NCI-H774 (cell line): ENCODE results near the gene DIS3L.
"Not testable (repeated sequence)": the region's sequence is repeated elsewhere in the genome, so short reads cannot be mapped to it uniquely, and the experiment has no call there.

ENCODE experiments used
- DNase-seq: peaks from one replicate; lab custom pipeline; 2025; lab: John Stamatoyannopoulos, UW

The DIS3L gene

DNA sequence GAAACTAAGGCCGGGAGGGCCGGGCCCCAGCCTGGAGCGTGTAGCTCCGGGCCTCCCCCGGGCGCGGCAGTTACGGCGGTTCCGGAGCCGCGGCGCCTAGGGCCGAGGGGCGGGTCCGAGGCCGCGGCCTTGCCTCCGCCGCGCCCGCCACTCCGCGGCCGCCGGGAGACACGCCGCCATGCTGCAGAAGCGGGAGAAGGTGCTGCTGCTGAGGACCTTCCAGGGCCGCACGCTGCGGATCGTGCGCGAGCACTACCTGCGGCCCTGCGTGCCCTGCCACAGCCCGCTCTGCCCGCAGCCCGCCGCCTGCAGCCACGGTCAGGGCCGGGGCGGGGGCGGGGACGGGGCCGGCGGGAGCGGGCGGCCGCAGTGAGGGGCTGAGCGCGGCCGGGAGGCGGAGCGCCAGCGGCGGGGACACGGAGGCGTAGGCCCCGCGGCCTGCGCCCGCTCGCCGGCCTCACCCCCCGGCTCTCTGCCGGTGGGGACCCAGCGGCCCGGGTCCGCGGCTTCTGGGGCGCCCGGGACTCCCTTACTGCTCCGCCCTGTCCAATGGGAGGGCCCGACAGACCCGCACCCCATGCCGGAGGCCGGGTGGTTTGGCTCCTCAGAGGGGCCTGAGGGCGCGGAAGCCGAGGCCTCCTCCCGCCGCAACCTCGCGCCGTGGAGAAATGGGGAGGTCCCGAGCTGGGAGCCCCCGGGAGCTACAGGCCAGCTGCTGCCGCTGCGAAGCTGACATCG, at the start of gene DIS3L:
TSS of gene DIS3L (plus strand) at position 150 of the 738 bp plus-strand sequence. CDS start at position 179, 29 bp downstream.
- peak; percentile 68 for DNase-seq

DNA sequence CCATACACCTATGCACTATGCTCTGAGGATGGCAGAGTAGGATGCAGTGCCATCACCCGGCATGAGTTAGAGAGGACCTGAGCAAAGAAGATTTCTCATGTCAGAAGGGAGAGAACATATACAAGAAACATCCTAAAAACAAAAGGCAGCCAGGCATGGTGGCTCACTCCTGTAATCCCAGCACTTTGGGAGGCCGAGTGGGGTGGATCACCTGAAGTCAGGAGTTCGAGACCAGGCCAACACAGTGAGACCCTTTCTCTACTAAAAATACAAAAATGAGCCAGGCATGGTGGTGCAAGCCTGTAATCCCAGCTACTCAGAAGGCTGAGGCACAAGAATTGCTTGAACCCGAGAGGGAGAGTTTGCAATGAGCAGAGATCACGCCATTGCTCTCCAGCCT, 47.5 kb upstream of the DIS3L start:
- DNase-seq, result not testable (repeated sequence)

DNA sequence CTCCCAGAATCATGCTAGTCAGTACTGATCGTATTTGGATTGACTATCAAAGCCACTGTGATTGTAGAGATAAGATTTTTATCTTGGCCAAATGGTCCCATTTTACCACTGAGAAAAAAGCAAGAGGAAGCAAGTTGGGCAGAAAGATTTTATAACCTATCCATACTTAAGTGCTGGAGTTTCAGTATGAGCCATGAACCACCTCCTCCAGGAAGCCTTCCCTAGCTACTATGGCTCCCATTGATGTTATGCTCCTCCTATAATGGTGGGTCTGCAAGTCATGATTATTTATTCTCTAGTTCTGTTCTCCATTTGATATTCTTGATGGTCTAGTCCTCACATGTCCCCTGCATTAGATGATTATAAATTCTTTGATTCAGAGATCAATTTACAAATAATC, 46.4 kb upstream of the DIS3L start:
- no peak for DNase-seq

DNA sequence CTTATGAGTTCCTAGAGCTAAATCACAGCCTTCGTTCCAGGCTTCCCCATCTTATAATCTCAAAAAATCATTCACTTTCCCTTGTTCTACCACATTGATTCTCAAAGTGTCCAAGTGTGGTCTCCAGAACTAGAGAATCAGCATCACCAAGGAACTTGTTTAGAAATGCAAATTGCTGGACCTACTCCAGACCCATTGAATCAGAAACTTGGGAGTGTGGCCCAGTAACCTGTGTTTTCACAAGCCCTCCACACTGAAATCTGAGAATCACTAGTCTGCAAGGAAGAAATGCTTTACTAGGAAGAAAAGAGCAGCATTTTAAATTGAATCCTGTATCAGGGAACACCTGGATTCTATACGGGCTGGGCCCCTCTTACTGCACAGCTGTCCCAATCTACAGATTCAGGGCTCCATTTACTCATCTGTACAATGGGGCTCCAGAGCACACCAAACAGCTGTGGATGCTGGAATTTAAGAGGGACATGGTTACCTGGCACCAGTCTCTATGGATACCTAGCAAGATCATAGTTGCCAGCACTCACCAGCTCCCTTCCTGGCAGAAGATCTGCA, 43.7 kb upstream of the DIS3L start:
- no peak for DNase-seq

DNA sequence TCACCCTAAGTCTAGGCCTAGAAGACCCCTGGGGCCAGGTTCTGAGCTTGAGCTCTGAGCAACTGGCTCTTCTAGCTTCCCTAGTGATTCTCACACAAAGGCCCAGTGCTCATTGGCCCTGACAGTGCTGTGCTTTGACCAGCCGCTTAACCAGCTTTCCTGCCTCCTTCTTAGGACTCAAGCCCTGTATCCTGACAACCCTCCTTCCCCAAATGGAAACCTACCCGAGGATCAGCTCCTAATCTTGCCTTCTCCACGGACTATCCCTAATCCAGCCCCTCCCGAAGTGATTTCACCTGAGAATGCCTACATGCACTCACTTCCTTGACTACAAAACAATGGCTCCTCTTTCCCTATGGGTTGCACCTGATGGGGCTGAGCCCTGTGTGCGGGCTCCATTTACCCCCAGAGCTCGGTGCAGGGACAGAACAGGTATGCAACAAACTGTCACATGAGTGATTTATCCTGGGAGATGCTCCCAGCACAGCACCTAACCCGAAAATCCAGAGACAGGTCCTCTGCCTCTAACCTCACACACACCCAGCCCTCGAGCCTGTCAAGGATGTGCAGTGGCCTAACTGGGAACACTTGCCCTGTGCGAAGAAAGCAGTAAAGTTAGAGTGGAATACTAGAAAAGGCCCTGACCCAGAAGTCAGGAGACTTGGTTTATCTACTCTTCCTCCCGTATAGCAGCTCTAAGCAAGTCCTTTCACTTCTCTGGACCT, 42.1 kb upstream of the DIS3L start:
- no peak for DNase-seq

DNA sequence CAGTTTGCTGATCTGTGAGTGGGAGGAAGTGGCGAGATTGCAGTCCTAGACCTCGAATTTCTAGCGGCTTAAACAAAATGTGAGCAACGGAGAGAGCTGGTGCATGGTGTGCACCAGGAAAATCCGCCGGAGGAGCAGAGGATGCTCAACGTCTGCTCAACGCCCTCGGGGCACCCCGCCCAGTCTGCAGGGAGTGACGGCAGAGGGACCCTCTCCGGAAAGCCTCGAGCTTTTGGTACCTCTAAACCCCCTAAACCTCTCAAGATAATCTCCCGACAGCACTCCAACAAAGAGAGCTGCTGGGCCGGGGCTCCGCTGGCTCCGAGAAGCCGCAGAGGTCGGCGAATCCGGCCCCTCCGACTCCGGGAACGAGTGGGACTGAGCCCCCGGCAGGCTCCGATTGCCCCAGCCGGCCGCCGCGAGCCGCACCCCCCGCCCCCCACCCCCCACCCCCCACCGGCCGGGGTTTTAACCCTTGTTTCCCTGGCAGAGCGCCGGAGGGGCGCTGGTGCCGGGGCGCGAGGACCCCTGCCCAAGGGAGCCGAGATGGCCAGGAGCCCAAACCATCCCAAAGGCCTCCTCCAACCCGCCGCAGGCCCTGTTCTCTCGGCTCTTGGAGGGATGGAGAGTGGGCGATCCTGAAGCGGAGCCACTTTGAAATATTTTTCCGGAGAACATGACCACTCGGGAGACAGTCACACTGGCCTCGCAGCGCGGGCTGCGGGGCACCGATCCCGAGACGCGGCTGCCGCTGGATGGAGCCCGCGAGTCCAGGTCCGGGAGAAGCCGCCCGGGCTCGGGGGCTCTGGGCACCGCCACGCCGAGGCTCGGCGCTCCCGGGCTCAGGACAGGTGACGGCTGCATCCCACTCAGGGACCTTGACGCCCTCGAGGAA, 41.3 kb upstream of the DIS3L start:
- peak; percentile 15 for DNase-seq

DNA sequence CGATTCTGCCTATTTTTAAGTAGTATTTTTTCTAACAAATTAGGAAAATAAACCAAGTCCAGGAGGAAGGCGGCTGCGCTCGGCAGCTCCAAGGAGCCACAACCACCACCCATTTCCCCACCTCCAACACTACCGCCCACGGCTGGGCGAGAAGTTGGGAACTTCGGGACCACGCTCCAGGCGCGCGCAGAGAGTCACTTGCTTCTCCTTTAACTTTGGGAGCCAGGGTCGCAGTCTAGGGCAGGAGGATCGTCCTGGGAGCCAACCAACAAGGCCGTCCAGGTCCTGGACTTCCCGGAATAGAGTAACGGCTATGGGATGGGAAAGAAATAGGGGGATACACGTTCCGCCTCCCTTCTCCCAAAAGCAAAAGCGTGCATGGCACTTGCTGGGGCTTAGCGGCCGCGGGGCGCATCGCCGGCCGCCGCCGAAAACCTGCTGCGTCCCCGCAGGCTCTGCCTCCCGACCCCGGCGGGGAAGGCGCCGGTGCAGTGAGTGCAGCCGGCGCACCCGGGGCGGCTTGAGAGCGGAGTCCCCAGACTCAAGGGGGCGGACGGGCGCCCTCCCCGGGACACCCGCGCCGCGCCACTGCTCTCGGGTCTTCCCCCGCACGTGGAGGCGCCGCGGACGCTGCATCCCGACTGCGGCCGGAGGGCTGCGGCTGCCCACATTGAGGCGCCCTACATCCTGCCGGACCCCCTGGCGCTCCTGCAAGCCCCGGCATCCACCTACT, 40.5 kb upstream of the DIS3L start:
- DNase-seq, result no peak

DNA sequence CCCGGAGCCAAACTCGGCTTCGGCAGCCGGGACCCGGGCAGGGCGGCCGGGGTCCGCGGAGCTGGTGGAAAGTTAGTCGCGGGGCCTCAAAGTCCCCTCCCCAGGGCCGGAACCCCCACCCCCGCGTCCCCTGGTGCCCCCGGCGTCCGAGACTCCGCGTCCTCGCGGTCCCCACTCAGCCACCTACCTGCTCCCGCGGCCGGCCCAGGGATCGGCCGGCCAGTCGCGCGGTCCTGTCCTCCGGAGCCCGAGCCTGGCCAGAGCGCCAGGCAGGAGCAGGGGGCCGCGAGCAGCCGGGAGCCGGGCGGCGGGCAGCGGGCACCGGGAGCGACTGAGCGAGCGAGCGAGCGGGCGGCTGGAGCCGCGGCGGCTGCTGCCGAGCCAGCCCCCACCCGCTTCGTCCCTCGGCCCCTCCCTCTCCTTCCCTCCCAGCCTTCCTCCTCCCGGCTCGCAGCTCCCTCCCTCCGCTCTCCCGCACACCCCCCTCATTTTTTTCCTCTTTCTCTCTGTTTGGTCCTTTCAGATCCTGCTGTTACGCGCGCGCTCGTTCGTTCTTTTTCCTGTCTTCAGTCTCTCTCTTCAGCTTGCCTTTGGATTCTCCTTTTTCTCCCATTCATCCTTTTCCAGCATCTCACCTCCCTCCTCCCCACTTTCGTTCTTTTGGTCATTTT, 39.8 kb upstream of the DIS3L start, which contains the start of gene MEGF11:
TSS of gene MEGF11 (minus strand) at position 333 of the 671 bp plus-strand sequence. CDS start 125,347 bp downstream, outside the sequence.
- peak; percentile 6 for DNase-seq

DNA sequence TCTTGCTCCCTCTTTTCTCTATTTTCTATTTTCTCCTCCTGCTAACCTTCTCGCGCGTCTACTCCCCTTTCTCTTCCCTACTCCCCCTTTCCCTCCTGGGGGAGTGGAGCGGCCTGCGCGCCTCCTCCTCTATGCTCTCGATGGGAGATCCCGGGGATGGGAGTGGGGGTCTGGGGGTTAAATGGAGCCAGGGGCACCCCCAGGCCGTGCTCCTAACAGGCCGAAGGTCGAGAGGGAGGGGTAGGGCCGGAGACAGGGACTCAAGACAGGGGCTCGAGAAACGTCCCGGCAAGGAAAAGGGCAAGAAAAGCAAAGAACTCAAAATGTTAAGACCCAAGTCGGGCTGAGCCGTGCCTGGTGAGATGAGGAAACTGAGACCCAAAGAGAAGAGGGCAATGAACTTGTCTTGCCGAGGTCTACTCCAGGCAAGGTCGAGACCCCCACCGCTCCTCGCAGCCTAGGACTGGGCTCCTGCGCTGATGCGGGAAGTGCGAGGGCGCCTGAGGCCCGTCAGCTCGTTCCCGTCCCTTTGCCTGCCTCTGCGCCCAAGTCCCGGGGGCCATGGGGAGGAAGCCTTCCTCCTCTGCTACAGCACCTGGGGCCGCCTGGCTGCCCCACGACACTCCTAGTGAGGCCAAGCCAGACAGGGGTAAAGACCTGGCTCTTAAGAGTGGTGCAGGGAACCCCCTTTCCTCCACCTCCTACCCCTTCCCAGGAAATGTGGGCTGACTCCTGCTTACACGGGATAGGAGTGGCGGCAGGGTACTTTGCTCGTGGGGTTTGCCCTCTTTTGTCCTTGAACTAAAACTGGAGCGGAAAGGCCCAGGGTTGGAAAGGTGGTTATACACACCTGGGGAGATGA, 39.0 kb upstream of the DIS3L start:
- no peak for DNase-seq

DNA sequence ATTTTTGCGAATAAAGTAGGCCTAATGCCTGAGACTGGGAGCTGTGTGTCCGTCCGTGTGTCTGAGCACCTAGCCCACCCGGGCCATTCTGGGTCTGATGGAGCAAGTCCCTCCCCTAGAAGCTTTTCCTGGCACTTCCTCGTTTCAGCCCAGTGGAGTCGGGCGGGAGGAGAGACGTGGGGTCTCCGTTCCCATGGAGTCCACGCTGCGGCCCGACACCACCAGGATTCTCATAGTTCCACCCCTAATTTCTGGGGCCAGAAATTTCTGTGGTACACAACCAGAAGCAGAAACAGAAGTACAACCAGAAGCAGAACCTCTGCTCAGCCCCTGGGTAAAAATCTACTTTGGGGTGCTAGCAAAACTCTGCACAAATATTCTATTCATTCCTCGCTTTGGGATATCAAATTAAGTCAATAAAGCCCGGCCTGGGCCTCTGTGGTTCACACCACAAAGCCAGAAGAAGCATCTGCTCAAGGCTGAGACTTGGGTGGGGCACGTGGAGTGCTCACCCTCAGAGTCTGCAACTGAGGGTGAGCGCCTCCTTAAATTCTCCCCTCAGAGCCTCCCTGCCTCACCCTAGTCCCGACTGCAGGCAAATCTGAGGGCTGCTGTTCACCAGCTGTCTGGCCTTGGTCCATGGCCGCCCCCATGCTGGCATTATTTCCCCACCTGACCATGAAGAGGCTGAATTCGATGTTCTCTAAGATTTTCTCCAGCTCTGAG, 38.3 kb upstream of the DIS3L start:
- no peak for DNase-seq

DNA sequence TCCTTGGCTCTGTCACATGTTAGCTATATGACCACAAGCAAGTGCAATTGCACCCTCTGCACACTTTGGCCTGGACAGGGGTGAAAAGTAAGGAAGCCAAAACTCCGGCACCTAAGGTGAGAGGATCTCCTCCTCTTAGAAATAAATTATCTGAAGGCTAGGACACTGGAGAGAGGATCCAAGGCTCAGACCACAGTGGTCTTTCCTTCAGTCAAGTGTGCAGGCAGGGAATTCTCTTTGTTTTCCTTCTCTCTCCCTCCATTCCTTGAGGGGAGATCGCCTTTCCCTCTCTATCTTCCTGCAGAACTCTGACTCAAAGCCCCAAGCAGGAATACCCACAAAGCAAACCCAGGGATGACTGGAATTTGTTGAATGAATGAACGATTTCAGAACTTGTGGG, 36.7 kb upstream of the DIS3L start:
- DNase-seq, result no peak

DNA sequence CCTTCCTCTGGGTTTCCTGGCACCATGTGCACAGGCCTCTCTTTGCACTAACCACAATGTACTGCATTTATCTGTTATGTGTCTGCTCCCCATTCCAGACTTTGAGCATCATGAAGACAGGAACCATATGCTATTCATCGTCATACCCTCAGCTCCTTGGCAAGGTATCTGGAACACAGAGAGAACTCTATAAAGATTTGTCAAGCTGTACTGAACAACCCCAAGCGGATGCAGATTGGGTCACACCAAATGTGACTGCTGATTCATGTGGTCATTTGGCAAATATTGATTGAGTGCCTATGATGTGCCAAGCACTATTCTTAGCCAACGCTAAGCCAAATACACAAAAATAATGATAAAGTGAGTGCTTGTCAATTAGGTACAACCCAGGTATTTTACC, 32.3 kb upstream of the DIS3L start:
- peak; percentile 3 for DNase-seq

DNA sequence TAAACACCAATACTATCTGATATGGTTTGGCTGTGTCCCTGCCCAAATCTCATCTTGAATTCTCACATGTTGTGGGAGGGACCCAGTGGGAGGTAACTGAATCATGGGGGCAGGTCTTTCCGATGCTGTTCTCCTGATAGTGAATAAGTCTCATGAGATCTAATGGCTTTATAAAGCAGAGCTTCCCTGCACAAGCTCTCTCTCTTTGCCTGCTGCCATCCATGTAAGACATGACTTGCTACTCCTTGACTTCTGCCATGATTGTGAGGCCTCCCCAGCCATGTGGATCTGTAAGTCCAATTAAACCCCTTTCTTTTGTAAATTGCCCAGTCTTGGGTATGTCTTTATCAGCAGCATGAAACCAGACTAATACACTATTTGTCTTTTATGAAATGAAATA, 30.5 kb upstream of the DIS3L start:
- DNase-seq, result not testable (repeated sequence)

DNA sequence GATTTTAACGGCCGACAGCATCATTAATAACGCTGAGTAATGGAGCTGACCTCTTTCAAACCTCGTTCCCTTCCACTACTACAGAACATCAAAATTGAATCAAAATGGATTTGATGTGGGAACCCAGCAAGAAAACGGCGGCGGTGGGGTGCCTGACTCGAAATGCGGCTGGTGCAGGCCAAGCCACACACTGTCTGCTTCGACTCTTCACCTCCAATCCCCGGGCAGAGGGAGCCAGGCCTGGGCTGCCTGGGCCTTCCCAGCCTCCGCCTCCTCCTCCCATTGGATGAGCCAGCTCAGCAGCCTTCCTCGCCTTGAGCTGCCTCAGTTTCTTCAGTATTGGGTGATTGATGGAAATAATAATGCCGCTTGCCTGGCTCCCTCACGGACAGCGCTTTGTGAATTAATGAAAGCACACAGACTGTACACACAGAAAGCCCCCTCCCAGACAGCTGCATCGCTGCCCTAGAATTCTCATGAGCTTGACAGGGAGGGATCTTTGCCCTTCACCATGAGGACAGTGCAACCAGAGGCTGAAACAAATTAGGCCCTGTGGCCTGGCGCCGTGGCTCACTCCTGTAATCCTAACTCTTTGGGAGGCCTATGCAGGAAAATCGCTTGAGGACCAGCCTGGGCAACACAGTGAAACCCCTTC, 28.4 kb upstream of the DIS3L start:
- no peak for DNase-seq

DNA sequence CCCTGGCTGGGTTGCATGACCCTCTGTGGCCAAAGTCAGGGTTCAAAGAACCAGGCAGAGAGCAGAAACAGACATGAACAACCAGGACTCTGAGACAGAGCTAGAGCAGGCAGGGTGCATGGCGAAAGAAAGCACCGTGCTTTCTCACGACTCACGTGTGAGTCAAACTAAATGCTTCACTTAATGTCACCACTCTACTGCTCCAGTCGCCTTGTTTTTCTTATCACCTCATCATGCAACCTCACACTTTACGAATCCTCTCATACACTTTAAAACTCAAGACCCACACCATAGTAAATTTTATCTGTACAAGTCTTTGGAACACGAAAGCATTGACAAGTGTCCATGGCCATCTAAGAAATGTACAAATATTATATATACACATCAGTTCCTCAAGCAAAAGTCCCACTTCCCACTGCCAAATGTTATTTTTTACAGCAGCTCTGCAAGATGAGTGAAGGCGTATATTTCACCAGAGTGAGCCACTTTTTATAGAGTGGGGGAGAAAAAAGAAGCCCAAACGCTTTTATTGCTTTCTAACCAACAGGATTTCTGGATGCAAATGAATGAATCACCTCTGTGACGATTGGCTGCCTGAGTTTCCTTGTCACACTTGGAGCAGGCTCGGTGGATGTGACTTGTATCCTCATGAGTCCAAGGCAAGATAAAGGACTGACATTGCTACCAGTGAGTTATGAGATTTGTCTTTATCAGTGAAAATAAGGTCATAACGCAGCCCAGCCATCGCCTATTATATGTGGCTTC, 23.9 kb upstream of the DIS3L start:
- peak; percentile 15 for DNase-seq

DNA sequence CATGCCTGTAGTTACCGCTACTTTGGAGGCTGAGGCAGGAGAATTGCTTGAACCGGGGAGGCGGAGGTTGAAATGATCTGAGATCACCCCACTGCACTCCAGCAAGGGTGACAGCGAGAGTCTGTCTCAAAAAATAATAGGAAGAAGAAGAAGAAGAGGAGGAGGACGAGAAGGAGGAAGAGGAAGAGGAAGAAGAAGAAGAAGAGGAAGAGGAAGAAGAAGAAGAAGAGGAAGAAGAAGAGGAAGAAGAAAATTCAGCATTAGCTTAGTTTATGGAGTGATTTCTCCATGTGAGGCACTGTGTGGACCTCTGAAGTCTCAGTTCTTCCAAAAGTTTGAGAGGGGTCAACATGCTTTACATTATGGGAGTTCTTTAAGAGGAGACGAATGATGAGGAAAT, 22.4 kb upstream of the DIS3L start:
- no peak for DNase-seq

DNA sequence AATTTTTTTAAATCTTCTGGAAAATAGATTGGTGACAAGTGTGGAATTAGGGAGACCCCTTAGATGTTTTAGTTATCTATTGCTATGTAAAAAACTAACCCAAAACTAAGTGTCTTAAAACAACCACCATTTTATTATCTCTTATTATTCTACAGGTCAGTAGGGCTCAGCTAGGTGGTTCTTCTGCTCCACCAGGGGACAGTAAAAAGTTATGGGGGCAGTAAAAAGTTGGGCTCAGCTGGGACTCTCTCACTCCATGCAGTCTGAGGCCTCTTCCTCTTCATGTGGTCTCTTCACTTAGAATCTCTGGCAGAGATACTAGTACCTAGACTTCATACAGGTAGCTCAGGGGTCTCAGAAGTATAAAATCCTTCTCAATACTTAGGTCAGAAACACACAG, 18.0 kb upstream of the DIS3L start:
- no peak for DNase-seq

DNA sequence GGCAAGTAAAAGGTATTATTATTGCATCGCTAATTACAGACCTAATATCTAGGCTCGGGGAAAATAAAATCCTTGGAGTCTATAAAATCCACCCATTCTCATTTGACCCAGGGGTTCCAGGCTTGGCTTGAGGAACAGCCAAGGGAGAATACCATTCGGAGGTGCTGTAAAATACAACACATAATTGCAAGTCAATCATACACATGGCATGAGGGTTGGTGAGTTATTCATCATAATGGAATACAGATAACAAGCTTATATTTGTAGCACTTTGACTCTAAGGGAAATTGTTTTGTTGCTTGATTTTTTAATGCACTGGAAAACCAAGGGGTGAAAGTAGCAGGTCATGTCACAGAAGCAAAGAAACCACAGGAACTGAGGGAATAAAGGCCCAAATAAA, 16.8 kb upstream of the DIS3L start:
- DNase-seq, result no peak
